H1 (cell line): ENCODE results near the gene AMPD3. TPM values are rescaled to one million over a fixed set of nuclear protein-coding genes. Genes with fewer than 3 reads are reported as not detected.

ENCODE experiments used
- CHD7 ChIP-seq: fragments of 300-600 bp; sonication (generic); IDR thresholded peaks from 2 replicates; pipeline ENCODE4 v1.7.1; 2012; ENCODE audit warnings: low read length, moderate library complexity, mild to moderate bottlenecking, inconsistent platforms; ENCODE audit not compliant: insufficient replicate concordance
- POLR2AphosphoS5 ChIP-seq: IDR thresholded peaks from 2 replicates; pipeline ENCODE4 v1.6.1; 2011; ENCODE audit warnings: low read depth, low read length
- RBBP5 ChIP-seq: IDR thresholded peaks from 2 replicates; pipeline ENCODE4 v1.7.1; 2012; ENCODE audit warnings: low read depth, mild to moderate bottlenecking, inconsistent platforms, low read length, moderate library complexity, borderline replicate concordance
- TEAD4 ChIP-seq: IDR thresholded peaks from 2 replicates; pipeline ENCODE4 v1.6.1; 2012; ENCODE audit warnings: low read depth, low read length, inconsistent platforms, mixed read lengths
- polyA plus RNA-seq, 7 experiments: library from polyadenylated mRNA; depleted of rRNA in 3 of 7; stranded (reverse) in 5 of 7; unstranded in 2 of 7; fragments of >200 nt in 5 of 7; fragments of 200-250 nt in 2 of 7; gene quantifications; 1 replicate in 5 of 7; 2 replicates in 1 of 7; 4 replicates in 1 of 7; pipeline versions ENCODE4 v1.2.1 to v1.2.3, GENCODE V29; 2011 to 2013; ENCODE audit warnings: missing spikeins in 2 of 7, mixed read lengths in 2 of 7
- total RNA-seq: library from RNA; stranded (reverse); fragmentation: NEBNext Ultra II Directional; extraction: Animal tissue kit (Norgen Biotek cat#: 25700); gene quantifications from 2 replicates; pipeline ENCODE4 v1.2.1, GENCODE V29; 2021

Gene AMPD3
- total and polyA plus RNA-seq, 2 of the 8 experiments (the other 6 are each of a cell fraction or from before 2014, with no cell fraction given) = 4.0 to 6.3 TPM

- TF ChIP-seq CHD7 = no peak
- no peak for TF ChIP-seq TEAD4
- no peak for TF ChIP-seq RBBP5
- no peak for TF ChIP-seq POLR2AphosphoS5
These were observed 21.3 kb downstream of the AMPD3 start (continued) for GRCh38 chr11:10476342-10476741.
